Measurements from ENCODE around the gene GAS2.
"Not testable (repeated sequence)": the region's sequence is repeated elsewhere in the genome, so short reads cannot be mapped to it uniquely, and the experiment has no call there.

GAS2 gene

DNA sequence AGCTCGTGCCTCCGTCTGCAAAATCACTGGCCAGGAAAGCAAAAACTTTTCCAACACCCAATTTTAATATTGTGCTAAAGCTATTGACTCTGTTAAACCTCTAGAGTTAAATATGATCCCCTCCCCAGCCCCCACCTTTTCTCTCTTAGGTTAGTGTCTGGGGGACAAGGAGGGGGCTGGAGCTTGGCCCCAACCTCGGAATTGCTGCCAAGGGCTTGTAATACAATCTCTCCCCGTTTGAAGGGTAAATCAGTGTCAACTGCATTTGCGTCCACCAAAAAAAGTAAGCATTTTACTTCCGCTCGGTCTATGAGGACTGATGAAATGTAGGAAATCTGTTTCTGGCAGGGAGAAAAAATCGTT lies at the start of gene GAS2:
TSS of gene GAS2 (plus strand) at position 287 of the 363 bp plus-strand sequence. CDS start 8,259 bp downstream, outside the sequence.
- no peak for DNase-seq

DNA sequence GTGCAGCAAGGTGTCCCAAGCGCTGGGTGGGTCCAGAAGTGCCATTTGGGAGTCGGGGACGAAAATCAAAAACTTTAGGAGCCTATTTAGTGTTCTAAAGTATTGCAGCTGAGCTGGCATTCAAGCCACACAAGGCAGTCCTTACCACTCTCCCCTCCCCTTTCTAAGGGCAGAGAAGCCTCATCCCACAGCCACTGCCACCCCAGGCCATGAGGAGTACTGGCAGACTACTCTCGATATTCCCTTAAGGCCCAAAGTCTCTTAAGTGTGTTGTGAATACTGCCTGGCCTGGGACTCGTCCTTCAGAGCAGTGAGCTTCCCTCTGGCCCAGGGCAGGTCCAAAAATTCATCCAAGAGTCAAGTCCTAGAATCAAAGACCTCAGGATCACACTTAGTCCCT lies 48.5 kb upstream of the GAS2 start:
- no peak for DNase-seq

DNA sequence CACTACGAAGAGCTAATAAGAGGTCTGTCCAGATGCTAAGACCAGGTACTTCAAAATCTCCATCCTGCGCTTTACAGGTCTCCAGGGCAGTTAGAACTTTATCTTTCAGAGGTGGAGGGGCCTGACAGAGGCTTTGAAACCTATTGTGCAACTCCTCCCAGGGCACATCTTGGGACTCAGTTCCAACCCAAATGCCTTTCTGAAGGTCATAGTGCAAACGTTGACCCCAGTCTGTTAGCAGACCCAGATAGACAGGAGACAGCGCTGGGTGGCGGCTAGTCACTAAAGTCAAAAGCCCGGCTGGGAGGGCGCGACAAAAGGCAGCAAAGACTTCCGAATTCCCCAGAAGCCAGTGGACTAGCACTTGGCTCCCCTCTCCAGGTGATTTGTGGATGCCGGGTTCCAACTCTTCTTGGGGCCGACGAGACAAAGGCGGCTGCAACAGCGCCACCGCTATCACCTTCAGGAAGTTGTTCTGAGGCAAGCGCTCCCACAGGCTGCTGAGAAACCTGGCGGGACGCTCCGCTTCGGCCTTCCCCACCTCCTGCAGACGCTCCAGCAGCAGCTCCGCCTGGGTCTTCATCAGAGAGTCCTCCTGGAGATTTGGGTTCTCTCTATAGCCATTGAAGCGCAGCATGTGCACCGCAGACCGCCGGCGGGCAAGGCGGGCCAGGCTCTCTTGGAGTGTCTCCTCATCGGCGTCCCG lies 41.5 kb upstream of the GAS2 start:
- no peak for DNase-seq

DNA sequence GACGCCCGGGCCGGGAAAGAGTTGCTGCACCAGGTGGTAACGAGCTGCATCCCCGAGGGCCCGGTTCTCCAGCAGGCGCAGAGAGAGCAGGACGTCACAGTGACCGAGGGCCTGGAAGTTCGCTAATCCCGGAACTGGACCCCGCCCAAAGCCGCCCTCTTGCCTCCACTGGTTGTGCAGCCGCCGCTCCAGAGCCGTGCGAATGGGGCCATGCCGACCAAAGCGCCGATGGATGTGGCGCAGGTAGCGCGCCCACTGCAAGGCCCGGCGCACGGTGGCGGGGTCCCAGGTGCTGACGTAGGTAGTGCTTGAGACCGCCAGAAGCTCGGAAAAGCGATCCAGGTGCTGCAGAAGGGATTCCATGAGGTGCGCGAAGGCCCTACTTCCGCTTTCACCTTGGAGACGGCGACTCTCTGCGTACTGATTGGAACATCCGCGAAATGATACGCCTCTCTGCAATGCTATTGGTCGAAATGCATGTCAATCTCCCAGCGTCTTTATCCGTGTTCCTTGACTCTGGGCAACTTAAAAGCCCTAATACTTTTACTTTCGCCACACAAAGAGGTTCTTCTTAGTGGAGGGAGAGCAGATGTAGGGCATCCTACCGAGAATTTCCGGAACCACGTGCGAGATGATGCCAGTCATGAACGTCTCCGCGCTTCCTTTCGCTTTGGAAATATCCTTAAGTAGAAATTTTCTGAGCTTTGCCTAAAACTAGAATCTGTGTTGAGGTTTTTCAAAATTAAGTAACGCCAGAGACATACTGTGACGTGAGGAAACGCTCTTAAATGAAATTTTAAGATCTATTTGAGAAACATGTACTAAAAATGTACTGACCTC lies 40.7 kb upstream of the GAS2 start, which contains the start of gene FANCF:
TSS of gene FANCF (minus strand) at position 376 of the 840 bp plus-strand sequence. CDS start at position 363, 13 bp downstream.
- peak; percentile 71 for DNase-seq

DNA sequence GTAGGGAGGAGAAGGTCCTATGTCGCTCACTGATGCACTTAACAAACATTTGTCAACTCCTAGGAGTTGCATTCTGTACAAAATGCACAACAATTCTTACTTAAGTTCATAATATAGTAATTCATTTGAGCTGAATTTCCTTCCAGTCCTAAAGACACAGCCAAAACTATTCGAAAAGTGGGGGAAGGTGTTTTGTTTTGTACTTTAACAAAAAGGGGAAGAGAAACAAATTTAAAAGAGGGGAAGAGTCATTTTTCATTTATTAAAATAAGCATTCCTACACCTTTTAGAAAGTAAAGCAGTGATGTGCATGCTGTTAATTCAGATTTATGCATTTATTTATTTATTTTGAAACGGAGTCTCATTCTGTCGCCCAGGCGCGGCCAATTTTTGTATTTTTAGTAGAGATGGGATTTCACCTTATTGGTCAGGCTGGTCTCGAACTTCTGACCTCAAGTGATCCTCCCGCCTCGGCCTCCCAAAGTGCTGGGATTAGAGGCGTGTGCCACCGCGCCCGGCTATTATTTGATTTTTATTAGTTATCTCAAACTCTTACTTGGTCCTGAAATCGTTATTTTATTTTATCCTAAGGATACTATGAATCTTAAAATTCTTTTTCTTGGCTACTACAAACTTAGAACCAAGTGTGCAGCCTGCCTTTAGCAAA lies 39.7 kb upstream of the GAS2 start:
- no peak for DNase-seq

DNA sequence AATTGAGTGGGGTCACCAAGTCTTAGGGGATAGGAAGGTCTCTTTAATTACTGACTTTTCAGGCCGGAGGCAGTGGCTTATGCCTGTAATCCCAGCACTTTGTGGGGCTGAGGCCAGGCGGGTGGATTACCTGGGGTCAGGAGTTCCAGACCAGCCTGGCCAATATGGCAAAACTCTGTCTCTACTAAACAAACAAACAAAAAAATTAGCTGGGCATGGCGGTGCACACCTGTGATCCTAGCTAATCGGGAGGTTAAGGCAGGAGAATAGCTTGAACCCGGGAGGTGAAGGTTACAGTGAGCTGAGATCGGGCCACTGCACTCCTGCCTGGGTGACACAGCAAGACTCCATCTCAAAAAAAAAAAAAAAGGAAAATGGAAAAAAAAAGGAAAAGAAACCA lies 39.0 kb upstream of the GAS2 start:
- DNase-seq, result no peak

DNA sequence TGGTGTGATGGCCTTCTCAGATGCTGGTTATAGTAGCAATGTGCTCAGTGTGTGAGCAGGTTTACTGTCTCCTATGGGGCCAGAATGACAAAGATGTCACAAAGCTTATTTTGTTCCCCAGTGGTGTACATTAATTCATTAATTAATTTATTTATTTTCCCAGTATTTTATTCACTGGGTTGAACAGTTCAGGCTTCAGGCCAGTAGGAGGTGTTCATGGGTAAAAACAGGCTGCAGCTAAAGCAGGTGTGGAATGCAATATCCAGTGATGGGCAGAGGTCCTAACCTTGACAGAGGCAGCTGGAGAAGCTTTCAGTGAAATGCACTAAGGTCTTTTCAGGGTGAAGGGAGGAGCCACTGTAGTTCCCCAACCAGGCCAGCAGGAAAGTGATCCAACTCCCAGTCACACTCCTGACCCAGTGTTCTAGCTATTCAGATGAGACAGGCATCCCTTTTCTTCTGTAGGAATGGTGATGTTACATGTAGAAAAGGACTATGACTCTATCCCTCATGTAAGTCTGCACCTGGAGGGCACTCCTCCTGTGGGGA lies 33.0 kb upstream of the GAS2 start:
- DNase-seq, result no peak

DNA sequence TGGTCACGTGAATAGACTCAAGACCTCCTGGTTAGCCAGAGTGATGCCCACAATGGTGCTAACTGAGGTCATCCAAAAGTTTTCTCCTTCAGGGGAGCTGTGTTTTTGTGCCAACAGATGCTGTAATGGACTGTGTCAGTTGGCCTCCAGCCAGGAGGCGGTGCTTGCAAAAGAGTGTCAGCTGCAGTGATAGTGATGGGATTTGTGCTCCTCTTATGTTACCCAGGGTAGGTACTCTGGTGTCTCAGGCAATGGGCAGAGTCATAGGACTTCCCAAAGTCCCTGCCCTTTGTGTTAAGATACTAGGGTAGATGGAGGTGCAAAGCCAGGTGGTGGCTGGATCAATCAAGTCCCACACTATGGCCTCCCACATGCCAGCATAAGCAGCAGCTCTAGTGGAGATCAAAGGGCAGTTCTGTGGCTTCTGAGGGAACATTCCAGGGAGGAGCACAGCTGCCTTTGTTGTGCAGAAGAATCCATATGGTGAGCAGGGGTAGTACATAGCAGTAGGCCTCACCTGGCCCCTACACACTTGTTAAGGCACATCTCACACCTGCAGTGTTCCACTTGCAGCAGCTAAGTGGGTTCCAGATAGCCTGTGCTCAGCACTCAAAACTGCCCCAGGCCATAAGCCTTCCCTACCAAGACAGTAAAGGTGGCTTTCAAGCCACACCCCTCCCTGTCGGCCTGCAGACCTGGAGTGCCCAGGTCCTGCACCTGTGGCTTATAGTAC lies 31.3 kb upstream of the GAS2 start:
- DNase-seq, result no peak

DNA sequence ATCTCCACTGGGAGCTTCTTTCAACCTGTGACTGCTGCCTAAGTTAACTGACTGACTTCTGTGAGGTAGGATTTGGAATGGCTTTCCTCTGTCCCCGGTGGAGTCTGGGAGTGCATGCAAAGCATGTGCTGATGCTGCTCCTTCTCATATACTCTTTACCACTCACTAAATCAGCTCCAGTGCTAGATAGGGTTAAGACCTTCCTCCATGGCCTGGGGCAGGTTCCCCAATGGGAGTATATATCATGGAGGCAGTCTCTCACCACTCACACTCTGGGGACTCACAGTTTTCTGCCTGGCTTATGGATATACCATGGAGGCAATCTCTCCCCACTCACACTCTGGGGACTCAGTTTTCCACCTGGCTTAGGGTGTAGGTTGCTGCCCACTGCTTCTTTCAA lies 30.7 kb upstream of the GAS2 start:
- DNase-seq, result no peak

DNA sequence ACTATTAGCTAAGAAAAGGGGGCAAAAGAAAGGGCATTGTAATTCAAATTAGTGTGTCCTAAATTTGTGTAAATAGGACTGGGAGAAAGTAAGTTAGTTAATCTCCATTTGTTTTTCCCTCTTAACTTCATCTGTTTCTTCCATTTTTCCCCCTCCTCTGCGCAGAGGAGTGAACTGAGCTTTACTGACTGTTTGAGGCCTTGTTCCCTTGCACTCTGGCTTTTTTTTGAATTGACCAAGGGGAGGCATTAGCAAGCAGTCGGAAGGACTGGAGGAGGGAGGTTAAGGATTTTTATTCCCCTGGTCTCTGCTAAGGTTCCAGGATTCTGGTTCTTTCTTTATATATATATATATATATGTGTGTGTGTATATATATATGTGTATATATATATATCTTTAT lies 25.5 kb upstream of the GAS2 start:
- DNase-seq, result no peak

DNA sequence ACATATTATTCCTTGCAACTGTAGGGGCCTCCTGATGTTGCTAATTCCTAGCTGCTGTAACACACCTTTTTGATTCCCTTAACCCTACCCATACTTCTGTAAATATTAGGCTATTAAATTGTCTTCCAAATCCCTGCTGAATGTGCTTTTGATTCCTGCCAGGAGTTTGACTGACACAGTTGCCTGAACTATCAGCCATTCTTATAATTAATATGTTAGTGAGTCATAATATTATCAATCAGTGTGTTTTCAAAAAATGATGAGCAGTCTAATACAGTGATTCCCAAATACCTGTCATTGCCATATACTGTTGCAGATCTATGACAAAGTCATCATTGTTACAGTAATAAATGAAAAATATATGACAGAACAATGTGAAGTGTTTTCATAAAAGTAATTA lies 24.9 kb upstream of the GAS2 start:
- no peak for DNase-seq

DNA sequence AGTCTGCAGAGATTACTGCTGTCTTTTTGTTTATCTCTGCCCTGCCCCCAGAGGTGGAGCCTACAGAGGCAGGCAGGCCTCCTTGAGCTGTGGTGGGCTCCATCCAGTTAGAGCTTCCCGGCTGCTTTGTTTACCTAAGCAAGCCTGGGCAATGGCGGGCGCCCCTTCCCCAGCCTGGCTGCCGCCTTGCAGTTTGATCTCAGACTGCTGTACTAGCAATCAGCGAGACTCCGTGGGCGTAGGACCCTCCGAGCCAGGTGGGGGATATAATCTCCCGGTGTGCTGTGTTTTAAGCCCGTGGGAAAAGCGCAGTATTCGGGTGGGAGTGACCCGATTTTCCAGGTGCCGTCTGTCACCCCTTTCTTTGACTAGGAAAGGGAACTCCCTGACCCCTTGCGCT lies 14.1 kb upstream of the GAS2 start:
- not testable (repeated sequence) for DNase-seq

DNA sequence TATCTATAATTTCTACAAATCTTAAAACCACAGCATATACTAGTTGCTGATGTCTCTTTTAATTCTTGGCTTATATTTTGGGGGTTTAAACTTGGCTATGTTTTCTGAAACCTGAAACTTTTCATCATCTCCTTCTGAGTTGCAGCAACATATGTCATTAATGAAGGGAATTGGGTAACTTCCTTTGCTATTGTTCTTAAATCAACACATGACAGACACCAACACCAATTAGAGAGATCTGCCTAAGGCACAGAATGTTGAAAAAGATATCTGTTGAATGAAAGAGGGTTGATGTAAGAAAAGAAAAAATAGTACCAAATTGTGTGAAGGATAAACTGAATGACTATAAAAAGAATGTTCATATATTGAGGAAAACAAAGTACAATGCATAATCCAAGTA lies 10.3 kb upstream of the GAS2 start:
- no peak for DNase-seq

DNA sequence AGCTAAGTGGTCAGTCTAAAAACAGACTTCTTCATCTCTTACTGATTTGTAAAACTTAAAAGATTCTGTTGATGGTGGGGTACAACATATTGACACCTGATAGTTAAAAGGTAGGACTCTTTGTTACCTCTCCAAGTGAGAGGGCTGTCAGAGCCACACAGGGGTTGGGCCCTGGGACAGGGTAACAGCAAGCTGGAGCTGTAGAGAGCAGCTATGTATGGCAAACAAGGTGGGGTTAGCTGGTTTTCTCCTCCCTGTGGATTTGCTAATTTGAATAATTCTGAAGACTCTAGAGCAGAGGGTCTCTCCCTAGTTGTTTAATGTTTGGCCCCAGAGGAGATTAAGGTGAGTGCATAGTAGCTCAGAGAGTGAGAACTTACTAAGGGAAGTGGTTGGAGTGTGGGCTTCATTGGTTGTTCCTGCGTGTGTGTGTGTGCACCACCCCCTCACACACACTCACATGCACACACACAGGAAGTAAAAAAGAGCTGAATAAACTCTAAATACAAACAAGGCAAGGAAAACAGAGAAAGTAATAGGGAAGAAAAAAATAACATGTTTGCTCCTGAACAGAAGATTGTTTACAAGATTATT lies 9.2 kb upstream of the GAS2 start:
- no peak for DNase-seq

DNA sequence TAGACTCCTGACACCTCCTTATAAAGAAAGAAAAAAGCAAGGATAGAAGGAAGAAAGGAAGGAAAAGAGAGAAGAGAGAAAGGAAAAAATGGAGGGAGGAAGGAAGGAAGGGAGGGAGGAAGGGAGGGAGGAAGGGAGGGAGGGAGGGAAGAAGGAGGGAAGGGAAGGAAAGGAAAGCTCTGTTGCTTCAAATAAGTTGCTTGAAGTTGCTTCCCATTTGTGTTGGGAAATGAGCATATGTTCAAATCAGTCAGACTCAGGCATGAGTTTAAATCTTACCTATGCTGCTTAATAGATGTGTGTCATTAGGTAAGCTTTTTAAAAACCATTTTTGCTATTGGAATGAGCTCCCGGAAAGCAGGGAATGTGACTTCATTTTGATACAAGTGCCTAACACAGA lies 6.6 kb upstream of the GAS2 start:
- no peak for DNase-seq

DNA sequence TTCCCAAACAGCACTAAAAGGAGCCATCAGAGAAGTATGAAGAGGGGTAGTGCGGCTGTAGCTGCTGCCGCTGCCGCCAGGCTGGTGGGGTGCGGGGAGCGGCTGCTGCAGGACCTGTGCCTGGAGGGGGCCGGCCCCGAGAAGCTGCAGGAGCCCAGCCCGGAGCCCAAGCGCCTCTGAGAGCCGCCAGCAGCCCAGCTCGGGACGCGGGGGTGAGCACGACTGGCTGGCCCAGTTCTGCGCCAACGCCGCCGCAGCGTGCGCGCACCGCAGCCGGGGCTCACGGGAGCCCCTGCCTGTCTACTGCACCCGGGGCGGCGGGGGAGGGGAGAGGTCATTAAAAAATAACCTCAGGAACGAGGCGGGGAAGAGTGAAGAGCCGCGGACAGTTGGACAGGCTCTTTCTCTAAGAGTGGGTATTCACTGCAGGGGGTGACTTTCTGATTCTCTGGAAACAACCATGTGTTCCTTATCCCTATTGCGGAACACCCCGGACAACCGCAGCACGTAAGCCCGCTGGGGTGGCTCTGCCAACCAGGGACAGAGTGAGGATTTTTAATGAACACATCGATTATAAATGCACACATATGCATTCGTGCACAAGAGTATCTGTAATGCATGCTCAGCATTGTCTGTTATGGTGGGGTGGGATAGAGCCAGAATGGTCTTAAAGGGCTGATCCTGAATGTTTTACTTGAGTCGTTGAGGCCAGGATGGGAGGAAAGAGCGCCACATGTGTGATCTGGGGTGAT lies 453 bp downstream of the GAS2 start:
- DNase-seq, result no peak

DNA sequence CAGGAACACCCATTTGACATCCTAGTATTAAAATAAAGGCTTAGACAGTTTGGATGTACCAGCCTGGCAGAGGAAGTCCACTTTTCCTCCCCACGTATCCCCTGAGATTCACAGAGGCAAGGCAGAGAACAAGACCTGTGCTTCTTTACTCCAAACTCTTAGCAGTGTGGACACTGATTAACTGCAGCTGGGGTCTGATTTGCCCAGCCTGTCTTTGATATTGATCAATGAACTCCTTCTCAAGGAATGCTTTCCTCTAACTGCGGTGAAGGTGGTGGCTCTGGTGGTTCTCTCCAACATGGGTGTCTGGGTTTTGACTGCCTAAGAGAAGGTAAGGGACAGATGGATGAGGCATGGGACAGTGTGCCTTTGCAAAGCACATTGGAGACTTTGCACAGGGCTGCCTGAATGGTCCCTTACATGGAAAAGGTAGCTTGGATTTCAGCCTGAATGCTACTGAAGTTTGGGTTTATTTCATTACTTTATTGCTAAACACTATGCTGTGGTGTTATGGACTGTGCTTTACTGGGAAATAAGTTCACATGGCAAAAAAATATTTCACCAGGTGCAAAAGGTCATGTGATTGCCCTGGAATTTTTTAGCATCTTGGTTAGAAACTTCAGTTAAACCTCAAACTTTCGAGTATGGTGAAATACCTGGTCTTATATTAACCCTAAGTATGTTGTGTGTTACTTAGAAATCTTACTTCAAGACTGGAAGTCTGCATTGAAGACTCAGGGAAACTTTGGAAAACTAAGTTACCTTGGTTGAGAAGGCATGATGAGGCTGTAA lies 1.8 kb downstream of the GAS2 start:
- no peak for DNase-seq

DNA sequence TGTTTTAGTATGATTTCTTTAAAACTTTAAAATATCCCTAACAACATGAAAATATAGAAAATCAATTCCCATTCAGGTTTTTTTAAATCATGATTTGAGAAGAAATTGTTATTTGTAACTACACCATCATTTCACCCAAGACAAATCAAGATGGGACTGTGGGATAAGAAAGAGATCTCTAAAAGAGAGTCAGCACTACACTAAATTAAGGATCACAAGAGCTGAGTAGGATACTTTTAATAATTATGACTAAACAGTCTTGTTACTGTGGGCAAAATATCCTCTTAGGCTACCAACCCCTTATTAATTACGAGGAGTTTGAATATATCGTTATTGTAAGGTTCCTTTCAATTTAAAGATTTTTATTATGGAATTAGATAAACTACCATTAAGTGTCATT lies 3.0 kb downstream of the GAS2 start:
- DNase-seq, result no peak

DNA sequence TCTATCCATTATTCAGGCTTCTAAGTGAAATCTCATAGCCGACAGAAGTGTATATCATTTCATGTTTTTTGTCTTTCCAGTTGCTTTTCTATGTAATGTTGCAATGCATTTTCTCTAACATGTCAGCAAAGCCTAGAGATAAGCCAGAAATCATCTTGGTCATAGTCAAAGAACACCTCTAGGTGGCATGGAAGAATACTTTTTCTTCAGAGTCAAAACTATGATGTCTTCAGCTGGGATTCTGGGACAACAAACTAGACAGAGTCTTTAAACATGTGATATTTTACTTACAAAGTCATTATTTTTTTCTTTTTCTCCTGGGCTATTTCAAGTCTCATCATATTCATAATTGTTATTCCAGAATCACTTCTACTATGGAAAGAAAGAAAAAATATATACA lies 4.4 kb downstream of the GAS2 start:
- DNase-seq, result no peak

DNA sequence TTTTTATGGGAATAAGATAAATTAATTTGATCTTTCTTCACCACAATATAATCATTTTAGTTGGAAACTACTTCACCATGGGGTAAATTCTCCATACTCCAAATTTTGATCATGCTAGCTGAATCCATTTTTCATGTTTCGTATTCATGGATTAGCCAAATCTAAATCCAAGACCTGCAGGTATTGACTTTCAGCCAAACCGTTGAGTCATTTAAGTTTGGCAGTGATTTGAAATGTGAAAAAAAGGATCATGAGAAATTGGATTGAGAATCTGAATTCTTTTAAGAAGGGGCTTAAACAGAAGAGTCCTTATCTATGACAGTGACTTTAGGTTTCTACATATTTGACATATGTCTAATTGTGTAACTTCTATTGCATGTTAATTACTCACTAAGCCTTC lies 5.3 kb downstream of the GAS2 start:
- DNase-seq, result no peak

Data from SIG-M5 (cell line).